ENCODE results near the gene CSGALNACT2.

CSGALNACT2 gene

GRCh38 chr10:43204042-43204942 is 66.0 kb downstream of the CSGALNACT2 start:
- no peak for DNase-seq

- peak; percentile 35 for DNase-seq
Measured at GRCh38 chr10:43204943-43205671, 66.9 kb downstream of the CSGALNACT2 start.

GRCh38 chr10:43205681-43206390 is 67.6 kb downstream of the CSGALNACT2 start:
- no peak for DNase-seq

DNA sequence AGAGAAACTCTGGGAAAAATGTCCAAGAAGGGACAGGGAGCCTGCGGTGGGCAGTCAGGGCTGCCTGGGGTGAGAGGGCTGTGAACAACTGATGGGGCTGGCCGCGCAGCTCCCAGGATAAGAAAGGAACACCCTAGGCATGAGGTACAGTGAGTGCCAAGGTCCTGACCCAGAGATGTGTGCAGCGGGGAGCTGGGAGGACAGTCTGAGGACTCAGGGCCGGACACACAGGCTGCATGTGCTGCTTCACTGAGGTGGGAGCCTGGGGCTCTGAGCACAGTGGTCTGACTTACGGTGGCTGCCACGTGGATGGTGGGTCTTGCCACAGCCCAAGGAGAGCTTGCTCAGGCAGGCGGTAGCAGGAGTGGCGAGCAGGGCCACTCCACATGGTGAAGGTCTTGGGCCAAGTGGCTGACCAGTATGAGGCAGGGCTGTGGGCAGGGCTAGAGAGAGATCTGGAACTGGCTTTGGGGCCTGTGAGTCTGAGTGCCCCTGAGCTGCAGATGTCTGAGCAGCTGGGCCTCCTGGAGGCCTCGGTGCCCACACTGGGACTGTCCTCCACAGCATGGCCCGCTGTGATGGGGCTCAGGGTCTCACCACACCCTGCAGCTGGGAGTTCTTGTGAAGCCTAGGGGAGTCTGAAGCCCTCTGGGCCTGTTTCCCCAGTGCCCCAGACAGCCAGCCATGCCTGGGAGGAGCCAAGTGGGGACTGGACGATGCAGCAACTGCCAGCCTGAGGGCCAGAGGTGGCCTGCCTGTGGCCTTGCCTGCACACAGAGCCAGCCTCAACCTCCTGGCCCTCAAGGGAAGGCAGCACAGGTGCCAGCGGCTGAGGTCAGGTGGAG is 68.4 kb downstream of the CSGALNACT2 start:
- DNase-seq, result no peak

GRCh38 chr10:43208147-43209073 is 70.2 kb downstream of the CSGALNACT2 start:
- DNase-seq, result no peak

DNA sequence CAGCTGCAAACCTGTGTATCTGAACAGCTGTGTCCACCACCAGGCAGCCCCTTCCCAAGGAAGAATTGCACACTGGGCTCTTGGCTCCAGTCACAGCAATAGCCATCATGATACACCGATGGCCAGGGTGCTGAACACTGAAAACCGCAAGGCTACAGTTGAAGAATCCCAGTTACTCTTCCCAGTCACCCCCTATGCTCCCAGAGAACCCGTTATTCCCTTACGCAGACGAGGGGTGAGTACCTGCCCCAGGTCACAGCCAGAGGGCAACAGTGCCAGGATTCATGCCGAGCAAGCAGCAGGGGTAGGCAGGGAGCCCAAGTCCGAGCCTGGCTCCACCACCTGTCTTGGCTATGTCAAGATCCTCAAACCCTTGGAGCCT is 70.8 kb downstream of the CSGALNACT2 start:
- DNase-seq, result no peak

DNA sequence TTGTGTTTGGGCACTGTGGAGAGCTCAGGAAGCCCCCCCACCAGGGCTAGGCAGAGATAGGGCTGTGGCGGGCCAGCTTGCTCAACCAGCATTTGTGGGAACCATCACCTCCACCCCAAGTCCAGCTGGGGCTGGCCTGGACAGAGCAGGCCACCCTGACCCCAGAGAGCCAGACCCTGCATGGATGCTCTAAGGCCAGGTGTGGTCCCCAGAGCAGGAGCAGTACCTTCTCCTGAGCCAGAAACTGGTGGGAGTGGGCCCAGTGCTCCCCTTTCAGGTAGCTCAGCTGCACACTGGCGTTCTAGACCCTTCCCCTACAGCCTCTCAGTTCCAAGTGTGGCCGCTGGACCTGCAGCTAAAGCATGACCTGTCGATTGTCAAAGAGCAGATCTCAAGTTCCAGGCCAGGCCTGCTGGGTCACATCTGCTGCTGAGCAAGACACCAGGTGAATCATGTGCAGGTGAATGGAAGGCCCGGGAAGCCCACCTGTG is 71.5 kb downstream of the CSGALNACT2 start:
- no peak for DNase-seq

- DNase-seq, result no peak
Measured at GRCh38 chr10:43210556-43210955, 72.3 kb downstream of the CSGALNACT2 start.

GRCh38 chr10:43211030-43211429 is 72.8 kb downstream of the CSGALNACT2 start:
- no peak for DNase-seq

DNA sequence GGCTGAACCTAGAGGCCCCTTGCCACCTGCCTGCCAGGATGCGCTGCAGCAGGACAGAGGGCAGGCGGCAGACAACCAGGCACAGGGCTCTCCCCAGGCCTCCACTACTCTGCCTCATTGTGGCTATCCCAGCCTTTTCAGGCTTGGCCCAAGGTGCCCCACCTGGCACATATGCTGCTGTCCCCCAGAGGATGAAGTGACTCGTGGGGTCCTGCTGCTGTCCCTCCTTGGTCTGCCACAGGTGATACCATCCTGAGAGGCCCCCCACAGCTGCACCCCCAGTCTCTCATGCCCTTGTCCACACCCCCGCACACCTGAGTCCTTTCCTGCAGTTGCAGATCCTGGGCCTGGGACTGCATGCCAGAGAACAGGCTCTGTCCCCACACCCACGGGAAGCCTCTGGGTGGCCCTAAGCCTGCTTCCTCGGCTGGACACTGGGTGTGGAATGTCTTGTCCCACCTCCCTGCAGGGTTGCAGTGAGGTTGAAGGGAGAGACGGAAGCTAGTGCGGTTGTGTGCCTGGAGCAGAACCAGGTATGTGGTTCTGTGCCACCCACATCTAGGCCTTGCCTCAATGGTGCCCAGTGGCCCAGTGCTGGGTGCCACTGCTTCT is 73.3 kb downstream of the CSGALNACT2 start:
- no peak for DNase-seq

DNA sequence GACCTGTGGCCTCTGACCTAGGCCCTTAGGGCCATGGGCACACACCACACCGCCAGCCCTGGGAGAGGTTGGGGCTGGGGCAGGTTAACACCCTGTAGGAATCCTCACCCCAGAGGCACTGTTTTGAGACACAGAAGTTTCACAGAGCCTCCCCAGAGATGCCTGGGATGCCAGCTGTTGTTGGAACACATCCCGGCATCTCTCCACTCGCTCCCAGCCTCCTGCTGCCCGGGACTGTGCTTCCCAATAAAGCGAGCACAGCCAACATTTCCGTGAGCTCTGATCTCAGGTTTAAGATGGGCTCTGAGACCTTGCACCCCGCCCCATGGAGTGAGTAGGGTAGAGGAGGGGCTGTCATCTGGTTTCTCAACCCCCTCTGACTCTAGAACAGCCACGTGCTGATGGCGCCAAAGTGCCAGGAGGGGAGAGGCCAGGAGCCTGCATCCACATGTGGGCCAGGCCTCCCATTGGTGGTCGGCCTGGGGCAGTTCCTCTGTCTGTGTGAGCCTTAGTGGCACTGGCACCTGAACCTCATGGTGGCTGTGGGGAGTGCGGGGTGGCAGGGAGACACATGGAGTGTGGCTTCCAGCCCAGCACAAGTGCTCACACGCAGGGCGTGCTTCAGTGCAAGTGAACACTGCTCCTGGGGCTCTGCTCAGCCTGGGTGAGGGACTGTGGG is 73.9 kb downstream of the CSGALNACT2 start:
- no peak for DNase-seq

- no peak for DNase-seq
Measured at GRCh38 chr10:43214071-43214955, 76.1 kb downstream of the CSGALNACT2 start.

DNA sequence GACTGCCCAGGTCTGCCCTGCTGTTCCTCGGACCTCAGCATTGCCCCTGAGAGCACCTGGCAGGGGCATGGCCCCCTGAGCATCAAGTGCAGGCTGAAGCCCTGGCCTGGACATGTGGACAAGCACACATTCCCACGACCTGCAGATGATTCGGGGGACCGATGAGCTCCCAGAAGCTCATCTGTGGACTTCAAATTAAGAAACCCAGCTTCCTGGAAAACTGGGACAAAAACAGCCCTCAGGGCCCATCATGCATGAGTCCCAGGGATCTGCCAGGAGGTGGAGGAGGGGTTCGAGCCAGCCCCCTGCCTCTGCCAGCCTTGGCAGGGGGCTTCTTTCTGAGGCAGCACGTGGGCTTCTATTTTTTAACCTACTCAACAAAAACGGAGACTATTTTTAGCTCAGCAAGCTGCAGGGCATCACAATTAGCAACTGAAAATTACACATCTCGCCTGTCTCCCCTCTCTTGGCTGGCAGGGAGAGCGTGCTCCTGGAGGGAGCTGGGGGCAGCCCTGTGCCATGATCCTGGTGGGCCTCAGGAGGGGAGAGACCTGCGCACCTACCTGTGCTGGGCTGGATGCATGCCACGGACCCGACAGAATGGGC is 76.8 kb downstream of the CSGALNACT2 start:
- no peak for DNase-seq

- DNase-seq, result no peak
Measured at GRCh38 chr10:43215758-43216455, 77.7 kb downstream of the CSGALNACT2 start.

DNA sequence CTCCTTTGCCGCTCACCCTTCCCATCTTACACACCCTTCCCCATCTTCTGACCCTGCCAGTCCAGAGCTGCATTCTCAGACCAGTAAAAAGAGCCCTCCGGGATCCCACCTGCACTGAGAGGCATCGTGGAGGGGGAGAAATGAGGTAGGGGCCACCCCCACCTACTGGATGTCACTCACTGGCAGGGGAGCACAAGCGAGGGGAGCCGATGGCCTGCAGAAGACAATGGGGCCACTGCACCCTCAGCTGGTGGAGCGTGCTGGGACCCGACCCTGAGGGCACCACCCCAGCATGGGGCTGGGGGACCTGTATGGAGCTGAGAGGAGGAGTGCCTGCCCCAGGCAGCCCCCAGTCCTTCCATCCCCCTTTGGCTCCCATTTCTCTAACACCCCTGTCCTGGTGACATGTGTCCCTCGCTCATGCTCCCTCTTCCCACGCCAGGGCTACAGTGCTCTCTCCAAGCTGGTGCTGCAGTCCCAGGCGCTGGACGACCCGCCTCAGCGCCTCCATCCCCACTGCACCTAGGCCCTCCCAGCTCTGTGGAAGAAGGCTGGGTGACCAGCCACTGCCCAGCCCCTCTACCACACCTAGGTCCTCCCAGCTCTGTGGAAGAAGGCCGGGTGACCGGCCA is 78.8 kb downstream of the CSGALNACT2 start:
- no peak for DNase-seq

DNA sequence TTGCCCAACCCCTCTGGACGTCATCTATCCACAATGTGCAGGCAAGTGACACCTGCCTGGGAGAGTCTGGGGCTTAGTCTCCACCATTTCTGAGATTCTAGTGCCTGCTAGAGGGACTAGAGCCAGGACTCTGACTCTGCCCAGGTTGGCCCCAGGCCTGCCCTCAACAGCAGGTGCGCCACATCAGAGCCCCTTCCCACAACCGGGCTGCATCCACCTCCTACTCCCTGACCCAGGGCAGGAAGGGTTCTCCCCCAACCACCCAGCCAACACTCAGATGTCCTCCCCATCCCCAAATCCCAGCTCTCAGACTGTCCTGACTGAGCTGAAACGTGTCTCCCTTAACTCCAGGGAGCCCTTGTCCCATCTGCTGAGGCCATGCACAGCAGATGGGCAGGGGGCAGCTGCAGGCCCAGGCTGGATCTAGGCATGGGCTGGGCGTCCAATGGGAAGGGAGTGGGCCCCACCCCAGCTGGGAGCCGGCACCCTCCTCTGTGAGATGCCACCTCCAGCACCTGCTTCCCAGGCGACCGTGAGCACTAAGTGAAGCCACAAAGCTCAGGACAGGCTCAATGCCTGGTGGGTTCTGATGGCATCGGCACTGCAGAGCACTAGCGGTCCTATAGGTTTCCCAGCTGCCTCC is 79.4 kb downstream of the CSGALNACT2 start:
- no peak for DNase-seq

All from activated effector memory CD4-positive, alpha-beta T cell treated with Interleukin-2 at 50 U/mL for 16 hours (primary cell).